ENCODE measurements around the gene LEPROT. TPM values are rescaled to one million over a fixed set of nuclear protein-coding genes. Genes with fewer than 3 reads are reported as not detected.
A peak's percentile ranks its signal among the peaks of the same experiment; 100 is the strongest.

LEPROT gene
- total and polyA plus RNA-seq, 2 of the 8 experiments (the other 6 are each of a cell fraction or from before 2014, with no cell fraction given): 25.7 to 27.2 TPM

DNA sequence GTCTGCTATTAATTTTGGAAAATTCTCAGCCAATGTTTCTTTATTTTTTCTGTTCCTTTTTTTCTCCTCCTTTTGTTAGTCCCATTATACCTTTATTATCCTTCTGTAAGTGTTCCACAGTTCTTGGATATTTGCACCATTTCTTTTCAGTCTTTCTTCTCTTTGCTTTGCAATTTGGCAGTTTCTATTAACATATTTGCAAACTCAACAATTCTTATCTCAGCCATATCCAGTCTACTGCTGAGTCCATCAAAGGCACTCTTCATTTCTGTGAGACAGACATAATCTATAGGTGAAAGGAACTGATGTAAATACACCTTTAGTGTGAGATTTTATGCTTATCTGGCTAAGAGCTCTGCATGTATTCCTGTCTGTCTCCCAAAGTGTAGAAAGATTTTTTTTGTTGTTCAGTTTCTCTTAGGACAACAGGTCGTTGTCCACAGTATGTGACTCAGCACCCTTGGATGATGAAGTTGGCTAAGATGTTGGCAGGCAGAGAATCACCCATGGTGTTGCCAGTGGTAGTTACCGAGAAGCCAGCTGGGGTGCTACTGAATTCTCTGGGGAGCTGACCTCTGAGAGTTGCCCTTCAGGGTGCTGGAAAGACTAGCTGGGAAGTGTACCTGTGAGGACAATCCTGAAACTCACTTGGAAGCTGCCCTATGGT lies 38.4 kb downstream of the LEPROT start:
- Histone ChIP-seq H3K56ac (replicated peaks; ENCODE audit: insufficient read length, low read depth, low read length) (no peak overlapping the region), H3K4me2 (ENCODE audit: insufficient read depth in 1 of 2, low read depth in 2 of 2, low read length in 2 of 2) (no peak overlapping the region), H3K27me3 (replicated peaks in 1 of 4; ENCODE audit: control insufficient read depth in 3 of 4, extremely low read depth in 1 of 4, insufficient read depth in 3 of 4, low read length in 3 of 4) (no peaks in the 10 kb centered on the region), H2AFZ (ENCODE audit: low read length) (no peak overlapping the region), H2BK12ac (ENCODE audit: low read depth, low read length) (0 out of 2 replicates have a peak overlapping the region, but pooled peaks have one; percentile 75), H3K36me3 (ENCODE audit: control insufficient read depth in 2 of 4, insufficient read depth in 4 of 4, low read length in 3 of 4) (no peaks in the 10 kb centered on the region), H2BK5ac (ENCODE audit: low read depth, low read length) (no peak overlapping the region), H4K5ac (ENCODE audit: insufficient read length, low read depth, low read length) (no peak overlapping the region), H2AK5ac (ENCODE audit: low read depth, low read length) (no peak overlapping the region), H3K79me1 (ENCODE audit: low read depth, low read length) (no peaks in the 10 kb centered on the region), H4K8ac (ENCODE audit: extremely low read depth, insufficient read depth, low read length) (no peak overlapping the region), H4K20me1 (replicated peaks in 1 of 2; ENCODE audit: control insufficient read depth in 1 of 2, insufficient read depth in 2 of 2, low read length in 2 of 2) (no peaks in the 10 kb centered on the region), H2BK20ac (ENCODE audit: low read length) (no peak overlapping the region), H3K27ac (ENCODE audit: low read depth, low read length) (no peak overlapping the region), H3K23ac (ENCODE audit: insufficient read length) (no peak overlapping the region), H2BK15ac (ENCODE audit: low read length) (no peak overlapping the region), H3K4me1 (replicated peaks in 1 of 4; ENCODE audit: control insufficient read depth in 3 of 4, insufficient read depth in 4 of 4, low read length in 3 of 4) (peaks cover 0 to 4% (median 1%) of the 10 kb centered on the region in 4 experiments; a peak in 2 of 7 replicates), H3K23me2 (ENCODE audit: low read depth, low read length) (no peaks in the 10 kb centered on the region), H3K4ac (replicated peaks; ENCODE audit: insufficient read length, low read depth, low read length) (no peak overlapping the region), H3K14ac (ENCODE audit: insufficient read length) (no peak overlapping the region), H3K9ac (replicated peaks in 1 of 4; ENCODE audit: extremely low read depth in 1 of 4, low read depth in 3 of 4, low read length in 3 of 4) (no peak overlapping the region), H3K18ac (ENCODE audit: extremely low read depth, low read length) (no peak overlapping the region), H2BK120ac (replicated peaks; ENCODE audit: low read depth, low read length) (no peak overlapping the region), H3K4me3 (ENCODE audit: extremely low read depth in 1 of 4, insufficient read depth in 2 of 4, low read depth in 3 of 4, low read length in 4 of 4) (no peak overlapping the region), H3K79me2 (ENCODE audit: control insufficient read depth in 1 of 2, insufficient read depth in 2 of 2, low read length in 2 of 2) (no peaks in the 10 kb centered on the region), H4K91ac (replicated peaks; ENCODE audit: insufficient read length, low read length) (no peak overlapping the region), H3K9me3 (ENCODE audit: insufficient read depth in 2 of 2, low read depth in 1 of 2, low read length in 1 of 2) (peaks cover 2 to 3% of the 10 kb centered on the region in 2 experiments; a peak in 2 of 4 replicates)
- FAIRE-seq (no peak), DNase-seq (ENCODE audit: low read depth in 1 of 2, low spot score in 2 of 2) (no peak)
- WGBS, 2 experiments (ENCODE audit: extremely low coverage in 1 of 2, insufficient coverage in 1 of 2, insufficient read length in 1 of 2, insufficient replicate concordance in 2 of 2, low coverage in 1 of 2, low lambda C conversion rate in 2 of 2, missing lambda C conversion rate in 1 of 2): 80% methylated on average over 2 of the region's 2 CpGs; no CpG with 5 or more reads in 1 of the 2 experiments
- ChIA-PET POLR2A (ENCODE audit: partially characterized antibody) (interaction anchor here (1.5 kb wide), 1 partner anchor 26 kb away, joined by 3 read pairs; no protein-coding TSS in a partner anchor), CTCF (ENCODE audit: partially characterized antibody) (interaction anchor here (0.5 to 3.6 kb wide), 44 partner anchors 10 to 430 kb away, joined by 3 to 58 read pairs (median 4); partner anchors contain the start of genes DNAJC6, LEPR and LEPROT)
- TF ChIP-seq TEAD4 (IDR thresholded peaks at IDR 0.05; ENCODE audit: low read depth, low read length) (no peak), KDM1A (IDR thresholded peaks at IDR 0.05; ENCODE audit: borderline replicate concordance, low read length) (no peak), SAP30 (IDR thresholded peaks at IDR 0.05; ENCODE audit: insufficient read depth, insufficient replicate concordance, low read length) (no peak), EP300 (IDR thresholded peaks at IDR 0.05; ENCODE audit: borderline replicate concordance in 1 of 2, low read depth in 2 of 2, low read length in 2 of 2) (no peak), CBX5 (IDR thresholded peaks at IDR 0.05; ENCODE audit: low read depth, low read length) (no peak), PHF8 (conservative IDR thresholded peaks at IDR 0.05; ENCODE audit: low read depth, low read length) (no peak), NRF1 (IDR thresholded peaks at IDR 0.05; ENCODE audit: low read depth, low read length) (no peak), HDAC2 (IDR thresholded peaks at IDR 0.05; ENCODE audit: borderline replicate concordance in 1 of 2, low read depth in 2 of 2, low read length in 2 of 2) (no peak), TAF7 (optimal IDR thresholded peaks at IDR 0.05; ENCODE audit: borderline replicate concordance, low read depth, low read length) (no peak), POU5F1 (IDR thresholded peaks at IDR 0.05; ENCODE audit: low read depth, low read length) (no peak), CREB1 (IDR thresholded peaks at IDR 0.05) (no peak), TCF12 (IDR thresholded peaks at IDR 0.05; ENCODE audit: low read depth, low read length) (no peak), CEBPB (IDR thresholded peaks at IDR 0.05; ENCODE audit: low read depth, low read length) (no peak)

All from H1 (cell line).